ENCODE measurements around the gene GPRC5A.

DNA sequence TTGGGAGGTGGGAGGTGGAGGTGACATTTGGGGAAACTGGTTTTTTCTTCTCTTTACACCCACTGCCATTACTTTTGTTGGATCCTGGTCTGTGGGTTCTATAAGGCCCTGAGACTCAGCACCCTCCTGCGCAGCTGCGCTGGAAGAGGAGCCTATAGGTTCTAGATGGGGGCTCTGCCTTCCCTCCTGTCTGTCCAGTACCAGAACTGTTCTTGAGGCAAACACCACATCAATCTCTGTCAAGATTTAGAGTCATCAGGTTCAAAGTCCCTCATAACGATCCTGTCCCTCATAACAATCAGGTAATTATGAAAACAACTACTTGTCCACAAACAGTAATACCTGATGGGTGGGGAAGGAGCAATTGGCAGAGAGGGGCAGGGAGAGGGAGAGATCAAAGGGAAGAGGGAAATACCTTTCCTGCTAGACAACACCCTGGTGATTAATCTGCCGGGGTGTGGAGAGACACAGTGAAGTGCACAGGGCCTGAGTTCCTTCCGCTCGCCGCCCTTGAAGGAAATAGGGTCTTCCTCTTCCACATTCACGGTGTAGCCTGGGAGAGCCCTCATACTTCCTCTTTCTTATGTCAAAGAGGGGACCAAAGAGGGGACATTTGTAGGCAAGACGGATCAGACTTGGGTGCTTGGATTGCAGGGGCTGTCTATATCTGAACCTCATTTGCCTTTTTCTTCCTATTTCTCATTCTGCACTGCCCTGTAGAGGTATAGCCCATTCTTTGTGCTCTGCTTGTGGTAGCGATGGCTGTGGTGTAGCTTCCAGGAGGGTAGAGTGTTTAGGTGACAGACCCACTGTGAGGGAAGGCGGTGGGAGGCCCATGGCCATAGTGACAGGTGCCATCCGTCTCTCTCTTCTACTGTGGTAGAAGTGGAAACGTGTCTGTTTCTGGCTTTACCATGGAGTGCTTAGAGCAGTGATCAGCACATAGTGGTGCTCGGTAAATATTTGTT, 12.6 kb downstream of the GPRC5A start:
- no peak for TF ChIP-seq POLR2A (IDR thresholded peaks at IDR 0.05; ENCODE audit: low read depth, low read length)
- TF ChIP-seq POLR2AphosphoS5 (IDR thresholded peaks at IDR 0.05; ENCODE audit: low read depth, low read length) = no peak
- TF ChIP-seq TAF1 (IDR thresholded peaks at IDR 0.05; ENCODE audit: borderline replicate concordance, low read depth, low read length) = no peak

All from GM12892 (cell line).